HepG2 (cell line): ENCODE results near the gene WIPF2. TPM values are rescaled to one million over a fixed set of nuclear protein-coding genes. Genes with fewer than 3 reads are reported as not detected.

Source experiments
- CENPT ChIP-seq: sonication (generic); formaldehyde crosslinking; IDR thresholded peaks from 2 replicates; pipeline ENCODE4 v1.8.0; 2022; ENCODE audit warnings: low read depth, mild to moderate bottlenecking, moderate library complexity, missing genetic modification reagents
- CSRNP1 ChIP-seq: sonication (generic); formaldehyde crosslinking; IDR thresholded peaks from 2 replicates; pipeline ENCODE4 v1.8.1; 2023; ENCODE audit warnings: mild to moderate bottlenecking, missing genetic modification reagents
- FOXC1 ChIP-seq: sonication (generic); formaldehyde crosslinking; IDR thresholded peaks from 2 replicates; pipeline ENCODE4 v1.8.0; 2022; ENCODE audit warnings: mild to moderate bottlenecking, missing genetic modification reagents, borderline replicate concordance
- HMG20B ChIP-seq: conservative IDR thresholded peaks from 2 replicates; pipeline ENCODE4 v1.6.1; 2016; ENCODE audit warnings: missing genetic modification reagents, missing compliant biosample characterization
- HNRNPK ChIP-seq: fragments of 200-400 bp; formaldehyde crosslinking; IDR thresholded peaks from 2 replicates; pipeline ENCODE4 v1.6.1; 2018; ENCODE audit warnings: low read length, low read depth, moderate library complexity, mild to moderate bottlenecking; ENCODE audit not compliant: poor library complexity, severe bottlenecking
- NFE2 ChIP-seq: sonication (generic); formaldehyde crosslinking; IDR thresholded peaks from 2 replicates; pipeline ENCODE4 v1.4.0; 2020; ENCODE audit warnings: missing genetic modification reagents
- NFE2L1 ChIP-seq: sonication (generic); formaldehyde crosslinking; IDR thresholded peaks from 2 replicates; pipeline ENCODE4 v1.4.0; 2020; ENCODE audit warnings: missing genetic modification reagents, mild to moderate bottlenecking, borderline replicate concordance
- PRDM15 ChIP-seq: sonication (generic); formaldehyde crosslinking; IDR thresholded peaks from 2 replicates; pipeline ENCODE4 v1.4.0; 2020; ENCODE audit warnings: missing genetic modification reagents
- ZBTB34 ChIP-seq: sonication (generic); formaldehyde crosslinking; IDR thresholded peaks from 2 replicates; pipeline ENCODE4 v1.8.0; 2022; ENCODE audit warnings: mild to moderate bottlenecking, missing genetic modification reagents
- ZFP90 ChIP-seq: sonication (generic); formaldehyde crosslinking; IDR thresholded peaks from 2 replicates; pipeline ENCODE4 v1.8.0; 2022; ENCODE audit warnings: missing genetic modification reagents, mild to moderate bottlenecking, inconsistent platforms, borderline replicate concordance
- ZHX2 ChIP-seq, 2 experiments: sonication (generic) in 1 of 2; formaldehyde crosslinking in 1 of 2; IDR thresholded peaks; 2 replicates each; pipeline versions ENCODE4 v1.6.1 to v1.9.0; 2014 to 2022; ENCODE audit warnings: antibody characterized with exemption in 1 of 2, borderline replicate concordance in 1 of 2, inconsistent platforms in 1 of 2, low read depth in 1 of 2, missing genetic modification reagents in 1 of 2
- ZNF292 ChIP-seq: sonication (generic); formaldehyde crosslinking; IDR thresholded peaks from 2 replicates; pipeline ENCODE4 v1.8.1; 2022; ENCODE audit warnings: mild to moderate bottlenecking, low read depth, missing genetic modification reagents, borderline replicate concordance
- ZNF326 ChIP-seq: sonication (generic); formaldehyde crosslinking; IDR thresholded peaks from 2 replicates; pipeline ENCODE4 v1.4.0; 2020; ENCODE audit warnings: missing genetic modification reagents, borderline replicate concordance
- ZNF570 ChIP-seq: sonication (generic); formaldehyde crosslinking; IDR thresholded peaks from 2 replicates; pipeline ENCODE4 v1.4.0; 2020; ENCODE audit warnings: mild to moderate bottlenecking, missing genetic modification reagents, borderline replicate concordance
- ZNF724P ChIP-seq: sonication (generic); formaldehyde crosslinking; IDR thresholded peaks from 2 replicates; pipeline ENCODE4 v1.8.0; 2022; ENCODE audit warnings: missing genetic modification reagents, borderline replicate concordance
- polyA plus RNA-seq, 8 experiments: library from polyadenylated mRNA; depleted of rRNA in 3 of 8; stranded (reverse) in 7 of 8; unstranded in 1 of 8; fragments of >200 nt; fragmentation: Illumina TruSeq in 4 of 8; extraction: Trizol in 4 of 8; gene quantifications; 2 replicates each; pipeline versions ENCODE4 v1.2.1 to v1.2.3, GENCODE V29; 2011 to 2016; ENCODE audit warnings: low read depth in 4 of 8, missing spikeins in 1 of 8, mixed read lengths in 1 of 8; ENCODE audit not compliant: insufficient read depth in 1 of 8
- total RNA-seq, 5 experiments: library from RNA; depleted of rRNA; stranded (reverse); fragments of >200 nt; fragmentation: Illumina TruSeq; extraction: Trizol; gene quantifications; 2 replicates each; pipeline ENCODE4 v1.2.3, GENCODE V29; 2016; ENCODE audit warnings: low read depth in 1 of 5

WIPF2 gene
- total and polyA plus RNA-seq, 2 of the 13 experiments (the other 11 are each of a cell fraction or from before 2014, with no cell fraction given) = 7.2 to 10.8 TPM

DNA sequence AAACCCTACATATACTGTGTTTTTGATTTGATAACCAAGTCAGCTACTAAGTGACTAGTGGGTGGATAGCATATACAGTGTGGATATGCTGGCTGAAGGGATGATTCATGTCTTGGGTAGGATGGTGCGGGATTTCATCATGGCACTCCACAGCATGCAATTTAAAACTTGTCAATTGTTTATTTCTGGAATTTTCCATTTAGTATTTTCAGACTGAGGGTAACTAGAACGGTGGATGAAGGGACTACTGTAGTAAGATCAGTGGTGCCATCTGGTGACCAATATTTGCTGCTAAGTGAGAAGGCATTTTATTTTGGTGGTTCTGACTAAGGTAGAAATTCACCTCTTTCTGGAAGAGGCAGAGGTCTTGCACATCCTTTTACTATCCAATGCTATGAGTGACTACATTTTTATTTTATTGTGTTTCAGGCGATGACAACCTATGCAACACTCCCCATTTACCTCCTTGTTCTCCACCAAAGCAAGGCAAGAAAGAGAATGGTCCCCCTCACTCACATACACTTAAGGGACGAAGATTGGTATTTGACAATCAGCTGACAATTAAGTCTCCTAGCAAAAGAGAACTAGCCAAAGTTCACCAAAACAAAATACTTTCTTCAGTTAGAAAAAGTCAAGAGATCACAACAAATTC lies 71.7 kb downstream of the WIPF2 start (continued):
- no peak for TF ChIP-seq PRDM15 (CRISPR knock-in tag)
- no peak for TF ChIP-seq FOXC1
- TF ChIP-seq ZHX2 (IDR thresholded peaks at IDR 0.05; ENCODE audit: low read depth) = no peak
- no peak for TF ChIP-seq ZHX2 (CRISPR knock-in tag; IDR thresholded peaks at IDR 0.05; ENCODE audit: borderline replicate concordance)
- 0 out of 2 replicates have a peak, but pooled peaks have one; percentile 15 for TF ChIP-seq NFE2
- TF ChIP-seq CENPT (CRISPR knock-in tag) = no peak
- no peak for TF ChIP-seq ZFP90 (CRISPR knock-in tag)
- no peak for TF ChIP-seq ZNF570 (CRISPR knock-in tag)
- TF ChIP-seq CSRNP1 (CRISPR knock-in tag) = no peak
- no peak for TF ChIP-seq NFE2L1
- TF ChIP-seq ZBTB34 = 0 out of 2 replicates have a peak, but pooled peaks have one; percentile 32
- no peak for TF ChIP-seq ZNF326 (CRISPR knock-in tag)
- TF ChIP-seq ZNF292 (CRISPR knock-in tag) = no peak
- TF ChIP-seq HMG20B (CRISPR knock-in tag) = no peak
- TF ChIP-seq HNRNPK = no peak
- TF ChIP-seq ZNF724P (CRISPR knock-in tag) = no peak
